T-helper 1 cell (primary cell): ENCODE results near the gene PPID.
"Not testable (repeated sequence)": the region's sequence is repeated elsewhere in the genome, so short reads cannot be mapped to it uniquely, and the experiment has no call there.

ENCODE experiments used
- DNase-seq, 5 donors: peaks; one replicate each; pipeline ENCODE4 v3.0.0-alpha.2; 2012 to 2020

Gene PPID

GRCh38 chr4:158664806-158665205, 58.4 kb downstream of the PPID start:
- DNase-seq = no peak

- not testable (repeated sequence) for DNase-seq
These were observed 59.2 kb downstream of the PPID start for GRCh38 chr4:158663707-158664625.

- not testable (repeated sequence) for DNase-seq
These were observed 59.9 kb downstream of the PPID start for GRCh38 chr4:158663255-158663654.
